Trophoblast cell (in vitro differentiated cells and primary cell): ENCODE data around the gene TNS4.
"Not testable (repeated sequence)": the region's sequence is repeated elsewhere in the genome, so short reads cannot be mapped to it uniquely, and the experiment has no call there.

Source experiments
- DNase-seq, 2 donors: peaks; one replicate each; pipeline ENCODE4 v3.0.0-alpha.2; 2016
- H2AFZ ChIP-seq: 2 replicates; pipeline ENCODE4 v1.6.1; 2013; ENCODE audit warnings: low read length, moderate library complexity, mild to moderate bottlenecking; ENCODE audit not compliant: insufficient read depth, poor library complexity
- H2AK5ac ChIP-seq: 2 replicates; pipeline ENCODE4 v1.6.1; 2013; ENCODE audit warnings: mild to moderate bottlenecking, low read length
- H2BK120ac ChIP-seq: 2 replicates; pipeline ENCODE4 v1.6.1; 2013; ENCODE audit warnings: low read length, mild to moderate bottlenecking, moderate library complexity; ENCODE audit not compliant: insufficient read depth, poor library complexity
- H2BK12ac ChIP-seq: 2 replicates; pipeline ENCODE4 v1.6.1; 2013; ENCODE audit warnings: mild to moderate bottlenecking, low read length, moderate library complexity
- H2BK5ac ChIP-seq: 2 replicates; pipeline ENCODE4 v1.6.1; 2013; ENCODE audit warnings: low read length, low read depth, moderate library complexity, mild to moderate bottlenecking; ENCODE audit not compliant: poor library complexity
- H3K14ac ChIP-seq: 2 replicates; pipeline ENCODE4 v1.6.1; 2013; ENCODE audit warnings: mild to moderate bottlenecking, low read length
- H3K18ac ChIP-seq: 2 replicates; pipeline ENCODE4 v1.6.1; 2013; ENCODE audit warnings: mild to moderate bottlenecking, low read length
- H3K23ac ChIP-seq: 2 replicates; pipeline ENCODE4 v1.6.1; 2013; ENCODE audit warnings: low read length
- H3K27ac ChIP-seq: 2 replicates; pipeline ENCODE4 v1.5.1; 2013; ENCODE audit warnings: low read depth, mild to moderate bottlenecking, inconsistent platforms, low read length, moderate library complexity
- H3K27me3 ChIP-seq: 2 replicates; pipeline ENCODE4 v1.6.1; 2013; ENCODE audit warnings: inconsistent platforms, mild to moderate bottlenecking, low read length, moderate library complexity; ENCODE audit not compliant: insufficient read depth
- H3K36me3 ChIP-seq, 2 experiments: 1 replicate in 1 of 2; 2 replicates in 1 of 2; pipeline ENCODE4 v1.6.1; 2013; ENCODE audit warnings: low read length in 2 of 2, mild to moderate bottlenecking in 2 of 2, moderate library complexity in 1 of 2; ENCODE audit not compliant: insufficient read depth in 2 of 2, control insufficient read depth in 1 of 2
- H3K4ac ChIP-seq: 2 replicates; pipeline ENCODE4 v1.6.1; 2013; ENCODE audit warnings: low read depth, mild to moderate bottlenecking, low read length, moderate library complexity
- H3K4me1 ChIP-seq, 2 experiments: 1 replicate in 1 of 2; 2 replicates in 1 of 2; pipeline ENCODE4 v1.6.1; 2013; ENCODE audit warnings: low read length in 2 of 2, mild to moderate bottlenecking in 2 of 2, moderate library complexity in 1 of 2; ENCODE audit not compliant: insufficient read depth in 2 of 2, control insufficient read depth in 1 of 2
- H3K4me2 ChIP-seq: 2 replicates; pipeline ENCODE4 v1.6.1; 2013; ENCODE audit warnings: inconsistent platforms, mild to moderate bottlenecking, low read length, moderate library complexity
- H3K4me3 ChIP-seq: 2 replicates; pipeline ENCODE4 v1.5.1; 2013; ENCODE audit warnings: mild to moderate bottlenecking, low read depth, low read length, inconsistent platforms
- H3K79me1 ChIP-seq: one replicate; pipeline ENCODE4 v1.6.1; 2013; ENCODE audit warnings: low read length
- H3K79me2 ChIP-seq: 2 replicates; pipeline ENCODE4 v1.6.1; 2013; ENCODE audit warnings: low read length, mild to moderate bottlenecking; ENCODE audit not compliant: control insufficient read depth, insufficient read depth, poor library complexity
- H3K9ac ChIP-seq: 2 replicates; pipeline ENCODE4 v1.6.1; 2013; ENCODE audit warnings: mild to moderate bottlenecking, low read length
- H3K9me3 ChIP-seq: 2 replicates; pipeline ENCODE4 v1.6.1; 2013; ENCODE audit warnings: low read depth, mild to moderate bottlenecking, control low read depth, inconsistent platforms, low read length; ENCODE audit not compliant: insufficient read depth
- H4K12ac ChIP-seq: 2 replicates; pipeline ENCODE4 v1.6.1; 2013; ENCODE audit warnings: low read depth, mild to moderate bottlenecking, low read length, moderate library complexity
- H4K8ac ChIP-seq: 2 replicates; pipeline ENCODE4 v1.6.1; 2013; ENCODE audit warnings: low read depth, mild to moderate bottlenecking, low read length, moderate library complexity
- H4K91ac ChIP-seq: one replicate; pipeline ENCODE4 v1.6.1; 2013; ENCODE audit warnings: low read depth, mild to moderate bottlenecking, low read length, moderate library complexity
- WGBS: extraction: QIAGEN DNeasy Blood & Tissue Kit; methylation state at CpG from one replicate; pipeline ENCODE4 v1.1.7; 2013; ENCODE audit warnings: missing lambda C conversion rate; ENCODE audit not compliant: insufficient read length, insufficient coverage; ENCODE audit errors: extremely low coverage; 5-methylcytosine and 5-hydroxymethylcytosine counted together

The TNS4 gene

GRCh38 chr17:40547785-40548478 lies 46.5 kb upstream of the TNS4 start:
- Histone ChIP-seq H2BK5ac (no peak overlapping the region), H2AK5ac (peak overlapping the region; percentile 56), H2BK120ac (peak overlapping the region; percentile 46), H3K14ac (peak overlapping the region; percentile 7), H3K18ac (peak overlapping the region; percentile 20), H3K9ac (no peak overlapping the region), H4K8ac (no peak overlapping the region), H3K9me3 (peaks cover 1% of the 10 kb centered on the region), H3K36me3 (no peaks in the 10 kb centered on the region), H3K79me1 (peaks cover 42% of the 10 kb centered on the region), H3K23ac (no peak overlapping the region), H3K79me2 (no peaks in the 10 kb centered on the region), H3K4me2 (no peak overlapping the region), H4K91ac (peak overlapping the region; percentile 22), H3K4me3 (no peak overlapping the region), H3K27me3 (no peaks in the 10 kb centered on the region), H3K4ac (no peak overlapping the region), H4K12ac (no peak overlapping the region), H3K27ac (peak overlapping the region; percentile 62), H2AFZ (no peak overlapping the region), H2BK12ac (peak overlapping the region; percentile 3), H3K4me1 (peaks cover 37 to 45% of the 10 kb centered on the region in 2 experiments)
- no peak for DNase-seq
- no CpG with 5 or more reads among the region's 2 CpGs for WGBS

GRCh38 chr17:40547079-40547784 lies 45.8 kb upstream of the TNS4 start:
- Histone ChIP-seq H3K27me3 (no peaks in the 10 kb centered on the region), H2BK12ac (peak overlapping the region; percentile 59), H2AFZ (no peak overlapping the region), H3K14ac (peak overlapping the region; percentile 7), H3K4me1 (peaks cover 40 to 47% of the 10 kb centered on the region in 2 experiments), H3K9ac (no peak overlapping the region), H4K12ac (no peak overlapping the region), H3K4ac (no peak overlapping the region), H3K4me2 (no peak overlapping the region), H2BK120ac (peak overlapping the region; percentile 46), H3K4me3 (no peak overlapping the region), H4K8ac (no peak overlapping the region), H3K27ac (no peak overlapping the region), H2AK5ac (peak overlapping the region; percentile 56), H3K9me3 (peaks cover 1% of the 10 kb centered on the region), H3K18ac (peak overlapping the region; percentile 20), H2BK5ac (no peak overlapping the region), H3K79me1 (peaks cover 42% of the 10 kb centered on the region), H3K79me2 (no peaks in the 10 kb centered on the region), H3K23ac (no peak overlapping the region), H4K91ac (peak overlapping the region; percentile 22), H3K36me3 (no peaks in the 10 kb centered on the region)
- no peak for DNase-seq
- no CpG with 5 or more reads among the region's 11 CpGs for WGBS

- H4K91ac ChIP-seq, H3K9ac ChIP-seq, H2AFZ ChIP-seq, H3K14ac ChIP-seq, H3K18ac ChIP-seq, H2AK5ac ChIP-seq, H3K9me3 ChIP-seq, H2BK12ac ChIP-seq, H3K79me2 ChIP-seq, DNase-seq, H3K4ac ChIP-seq, H2BK120ac ChIP-seq, H3K36me3 ChIP-seq, H4K8ac ChIP-seq, H3K27me3 ChIP-seq, H2BK5ac ChIP-seq, H3K4me2 ChIP-seq, H3K4me3 ChIP-seq, H3K23ac ChIP-seq, H4K12ac ChIP-seq, H3K27ac ChIP-seq: not testable (repeated sequence)
- peaks cover 46% of the 10 kb centered on the region for H3K79me1 ChIP-seq
- WGBS: no CpG with 5 or more reads among the region's 4 CpGs
- peaks cover 43 to 51% of the 10 kb centered on the region in 2 experiments for H3K4me1 ChIP-seq
Measured at GRCh38 chr17:40546497-40546896, 45.1 kb upstream of the TNS4 start.

- H2AFZ ChIP-seq: no peak overlapping the region
- peak overlapping the region; percentile 44 for H2BK12ac ChIP-seq
- H4K12ac ChIP-seq: no peak overlapping the region
- H4K91ac ChIP-seq: peak overlapping the region; percentile 38
- no peak overlapping the region for H3K4me2 ChIP-seq
- no peaks in the 10 kb centered on the region for H3K36me3 ChIP-seq
- H3K18ac ChIP-seq: no peak overlapping the region
- no peak overlapping the region for H3K4me3 ChIP-seq
- no peak overlapping the region for H4K8ac ChIP-seq
- peaks cover 42 to 51% of the 10 kb centered on the region in 2 experiments for H3K4me1 ChIP-seq
- no peak overlapping the region for H3K9ac ChIP-seq
- H2AK5ac ChIP-seq: peak overlapping the region; percentile 13
- no peaks in the 10 kb centered on the region for H3K27me3 ChIP-seq
- peaks cover 42% of the 10 kb centered on the region for H3K79me1 ChIP-seq
- DNase-seq: no peak
- no peak overlapping the region for H2BK5ac ChIP-seq
- H3K27ac ChIP-seq: no peak overlapping the region
- H3K14ac ChIP-seq: no peak overlapping the region
- no CpG with 5 or more reads among the region's 11 CpGs for WGBS
- peaks cover 3% of the 10 kb centered on the region for H3K79me2 ChIP-seq
- peaks cover 3% of the 10 kb centered on the region for H3K9me3 ChIP-seq
- H3K23ac ChIP-seq: no peak overlapping the region
- no peak overlapping the region for H2BK120ac ChIP-seq
- no peak overlapping the region for H3K4ac ChIP-seq
Measured at GRCh38 chr17:40545660-40546059, 44.2 kb upstream of the TNS4 start.
